H9 (cell line): ENCODE measurements around the gene CTNNA1. TPM values are rescaled to one million over a fixed set of nuclear protein-coding genes. Genes with fewer than 3 reads are reported as not detected.
A peak's percentile ranks its signal among the peaks of the same experiment; 100 is the strongest.

ENCODE experiments used
- DNase-seq: peaks from one replicate; pipeline ENCODE4 v3.0.0-alpha.2; 2017
- H2AFZ ChIP-seq: one replicate; pipeline ENCODE4 v1.6.1; 2013; ENCODE audit warnings: mild to moderate bottlenecking, low read length, control low read depth, moderate library complexity
- H2AK5ac ChIP-seq: 2 replicates; pipeline ENCODE4 v1.6.1; 2013; ENCODE audit warnings: low read length, control low read depth, mixed read lengths; ENCODE audit not compliant: insufficient read length
- H2BK120ac ChIP-seq: one replicate; pipeline ENCODE4 v1.6.1; 2013; ENCODE audit warnings: low read depth, mild to moderate bottlenecking, low read length, control low read depth, inconsistent platforms; ENCODE audit not compliant: poor library complexity, severe bottlenecking
- H2BK12ac ChIP-seq: 2 replicates; pipeline ENCODE4 v1.6.1; 2013; ENCODE audit warnings: low read length, control low read depth, mixed read lengths, low read depth; ENCODE audit not compliant: insufficient read length
- H2BK15ac ChIP-seq: 2 replicates; pipeline ENCODE4 v1.6.1; 2013; ENCODE audit warnings: low read depth, low read length, control low read depth
- H2BK20ac ChIP-seq: one replicate; pipeline ENCODE4 v1.6.1; 2013; ENCODE audit warnings: low read depth, mild to moderate bottlenecking, low read length, control low read depth, inconsistent platforms; ENCODE audit not compliant: poor library complexity, severe bottlenecking
- H2BK5ac ChIP-seq: 2 replicates; pipeline ENCODE4 v1.6.1; 2013; ENCODE audit warnings: low read length, control low read depth, mixed read lengths; ENCODE audit not compliant: insufficient read length
- H3K14ac ChIP-seq: 2 replicates; pipeline ENCODE4 v1.6.1; 2013; ENCODE audit warnings: low read length, control low read depth; ENCODE audit not compliant: insufficient read depth
- H3K18ac ChIP-seq: 2 replicates; pipeline ENCODE4 v1.6.1; 2013; ENCODE audit warnings: low read depth, mild to moderate bottlenecking, mixed read lengths, low read length, control low read depth; ENCODE audit not compliant: insufficient read length
- H3K23ac ChIP-seq: 2 replicates; pipeline ENCODE4 v1.6.1; 2013; ENCODE audit warnings: low read length, control low read depth, mixed read lengths, low read depth; ENCODE audit not compliant: insufficient read length
- H3K23me2 ChIP-seq: 2 replicates; pipeline ENCODE4 v1.6.1; 2013; ENCODE audit warnings: low read depth, mild to moderate bottlenecking, mixed read lengths, low read length, control low read depth; ENCODE audit not compliant: insufficient read length, poor library complexity, severe bottlenecking
- H3K27ac ChIP-seq: 2 replicates; pipeline ENCODE4 v1.5.1; 2013; ENCODE audit warnings: low read length, control low read depth, mixed read lengths, low read depth; ENCODE audit not compliant: insufficient read length
- H3K27me3 ChIP-seq: 2 replicates; pipeline ENCODE4 v1.6.1; 2013; ENCODE audit warnings: low read length, control low read depth, inconsistent platforms; ENCODE audit not compliant: insufficient read depth
- H3K4ac ChIP-seq: 2 replicates; pipeline ENCODE4 v1.6.1; 2013; ENCODE audit warnings: low read depth, mild to moderate bottlenecking, control low read depth, inconsistent platforms, low read length, moderate library complexity
- H3K4me1 ChIP-seq: 2 replicates; pipeline ENCODE4 v1.6.1; 2013; ENCODE audit warnings: low read length, control low read depth, inconsistent platforms; ENCODE audit not compliant: insufficient read depth
- H3K4me2 ChIP-seq: 2 replicates; pipeline ENCODE4 v1.6.1; 2013; ENCODE audit warnings: low read length, control low read depth, mixed read lengths; ENCODE audit not compliant: insufficient read length, insufficient read depth
- H3K56ac ChIP-seq: 2 replicates; pipeline ENCODE4 v1.6.1; 2013; ENCODE audit warnings: low read depth, mild to moderate bottlenecking, mixed read lengths, low read length, control low read depth; ENCODE audit not compliant: insufficient read length
- H3K79me1 ChIP-seq: 2 replicates; pipeline ENCODE4 v1.6.1; 2013; ENCODE audit warnings: low read depth, mild to moderate bottlenecking, moderate library complexity, low read length, control low read depth, inconsistent platforms; ENCODE audit not compliant: insufficient read depth, poor library complexity, severe bottlenecking
- H3K79me2 ChIP-seq: 2 replicates; pipeline ENCODE4 v1.6.1; 2013; ENCODE audit warnings: low read length, control low read depth, inconsistent platforms; ENCODE audit not compliant: insufficient read depth
- H3K9ac ChIP-seq: 2 replicates; pipeline ENCODE4 v1.6.1; 2013; ENCODE audit warnings: low read length, control low read depth, mixed read lengths; ENCODE audit not compliant: insufficient read length; ENCODE audit errors: extremely low read depth
- H3K9me3 ChIP-seq: one replicate; pipeline ENCODE4 v1.6.1; 2013; ENCODE audit warnings: low read depth, low read length, inconsistent platforms; ENCODE audit not compliant: control insufficient read depth
- H3T11ph ChIP-seq: one replicate; pipeline ENCODE4 v1.6.1; 2013; ENCODE audit warnings: mild to moderate bottlenecking, low read length, control low read depth, inconsistent platforms
- H4K20me1 ChIP-seq: one replicate; pipeline ENCODE4 v1.6.1; 2013; ENCODE audit not compliant: control insufficient read depth, insufficient read length, insufficient read depth
- H4K5ac ChIP-seq: 2 replicates; pipeline ENCODE4 v1.6.1; 2013; ENCODE audit warnings: low read depth, mild to moderate bottlenecking, mixed read lengths, low read length, control low read depth; ENCODE audit not compliant: insufficient read length
- H4K8ac ChIP-seq: replicated peaks from 2 replicates; pipeline ENCODE4 v1.6.1; 2013; ENCODE audit warnings: low read length, control low read depth, mixed read lengths, low read depth; ENCODE audit not compliant: insufficient read length
- H4K91ac ChIP-seq: 2 replicates; pipeline ENCODE4 v1.6.1; 2013; ENCODE audit warnings: low read depth, mild to moderate bottlenecking, moderate library complexity, mixed read lengths, low read length, control low read depth; ENCODE audit not compliant: insufficient read length
- H3K27ac Mint-ChIP-seq, 3 experiments: 2 replicates in 2 of 3; 3 replicates in 1 of 3; pipeline ENCODE4 v1.8.0; 2020 to 2021; ENCODE audit warnings: mixed read lengths in 3 of 3, mild to moderate bottlenecking in 1 of 3, moderate library complexity in 1 of 3
- H3K27me3 Mint-ChIP-seq: 2 replicates; pipeline ENCODE4 v1.8.0; 2021; ENCODE audit warnings: low read depth, mild to moderate bottlenecking, moderate library complexity, mixed read lengths
- H3K36me3 Mint-ChIP-seq, 3 experiments: 2 replicates in 2 of 3; 3 replicates in 1 of 3; pipeline ENCODE4 v1.8.0; 2020 to 2021; ENCODE audit warnings: low read depth in 3 of 3, mixed read lengths in 3 of 3; ENCODE audit not compliant: insufficient read depth in 1 of 3
- H3K4me1 Mint-ChIP-seq, 2 experiments: 2 replicates each; pipeline ENCODE4 v1.8.0; 2020; ENCODE audit warnings: mixed read lengths in 2 of 2
- H3K4me3 Mint-ChIP-seq, 2 experiments: 2 replicates in 1 of 2; 3 replicates in 1 of 2; pipeline ENCODE4 v1.8.0; 2020 to 2021; ENCODE audit warnings: mild to moderate bottlenecking in 2 of 2, mixed read lengths in 2 of 2, moderate library complexity in 1 of 2
- H3K9me3 Mint-ChIP-seq, 2 experiments: 2 replicates in 1 of 2; 3 replicates in 1 of 2; pipeline ENCODE4 v1.8.0; 2020; ENCODE audit warnings: mild to moderate bottlenecking in 2 of 2, mixed read lengths in 2 of 2, moderate library complexity in 1 of 2
- CTCF ChIP-seq: fragments of 200-600 bp; sonication (generic); conservative IDR thresholded peaks from 3 replicates; pipeline ENCODE4 v1.8.0; 2021; ENCODE audit warnings: antibody characterized with exemption, mild to moderate bottlenecking
- total RNA-seq: library from RNA; stranded (reverse); gene quantifications from 2 replicates; pipeline ENCODE4 v1.2.1, GENCODE V29; 2021

CTNNA1 gene
- total RNA-seq, 1 experiment from 2014 or later: 354 TPM

- H2BK20ac ChIP-seq: no peak overlapping the region
- H3K56ac ChIP-seq: no peak overlapping the region
- H2AK5ac ChIP-seq: no peak overlapping the region
- H3K9me3 ChIP-seq: no peaks in the 10 kb centered on the region
- no peak overlapping the region for H2BK15ac ChIP-seq
- DNase-seq: no peak
- no peak overlapping the region for H3K27ac ChIP-seq
- no peak overlapping the region for H3T11ph ChIP-seq
- no peak overlapping the region for H3K4ac ChIP-seq
- H3K9me3 Mint-ChIP-seq: no peaks in the 10 kb centered on the region
- H2AFZ ChIP-seq: no peak overlapping the region
- H3K4me1 Mint-ChIP-seq: peaks cover 25 to 26% of the 10 kb centered on the region in 2 experiments
- H4K20me1 ChIP-seq: no peaks in the 10 kb centered on the region
- H3K23me2 ChIP-seq: no peaks in the 10 kb centered on the region
- no peak overlapping the region for H3K18ac ChIP-seq
- H3K27me3 ChIP-seq: no peaks in the 10 kb centered on the region
- H4K8ac ChIP-seq: no peak overlapping the region
- no peak overlapping the region for H3K23ac ChIP-seq
- 0 out of 7 replicates have a peak overlapping the region, but pooled peaks of 1 of the 3 experiments have one; percentile 32 for H3K27ac Mint-ChIP-seq
- H3K36me3 Mint-ChIP-seq: peaks cover 8 to 21% (median 19%) of the 10 kb centered on the region in 3 experiments
- no peak overlapping the region for H3K9ac ChIP-seq
- H3K4me2 ChIP-seq: no peak overlapping the region
- no peaks in the 10 kb centered on the region; the same call in 1 of the 2 replicates for H3K4me1 ChIP-seq
- no peak overlapping the region for H4K91ac ChIP-seq
- no peaks in the 10 kb centered on the region for H3K27me3 Mint-ChIP-seq
- no peak overlapping the region for H4K5ac ChIP-seq
- no peak for TF ChIP-seq CTCF
- peaks cover 4% of the 10 kb centered on the region for H3K79me1 ChIP-seq
- no peak overlapping the region for H2BK5ac ChIP-seq
- H3K4me3 Mint-ChIP-seq: no peak overlapping the region
- H2BK120ac ChIP-seq: no peak overlapping the region
- no peak overlapping the region for H3K14ac ChIP-seq
- H2BK12ac ChIP-seq: no peak overlapping the region
- peaks cover 5% of the 10 kb centered on the region; the same call in 1 of the 2 replicates for H3K79me2 ChIP-seq
Measured at GRCh38 chr5:138793575-138793974, 40.4 kb downstream of the CTNNA1 start.
